Heart left ventricle (tissue), 16 donors: ENCODE data around the gene CCDC194. TPM values are rescaled to one million over a fixed set of nuclear protein-coding genes. Genes with fewer than 3 reads are reported as not detected.
A peak's percentile ranks its signal among the peaks of the same experiment; 100 is the strongest.
"Not testable (repeated sequence)": the region's sequence is repeated elsewhere in the genome, so short reads cannot be mapped to it uniquely, and the experiment has no call there.

Source experiments
- ATAC-seq, 4 donors: fragments of 200-7000 bp; cut with Tn5 transposase; one replicate each; pipeline ENCODE4 v1.9.1; 2020 to 2022; ENCODE audit warnings: moderate library complexity in 4 of 4, mild to moderate bottlenecking in 3 of 4, moderate number of reproducible peaks in 1 of 4
- DNase-seq, 5 donors: peaks; one replicate each; pipeline ENCODE4 v3.0.0-alpha.2; 2020
- H3K27ac ChIP-seq, 12 donors: fragments of 200-600 bp; sonication (generic) in 4 of 12; one replicate each; pipeline versions ENCODE4 v1.5.0 to v1.8.0; 2016 to 2022; ENCODE audit warnings: mild to moderate bottlenecking in 2 of 12
- H3K27me3 ChIP-seq, 9 donors: fragments of 200-600 bp; sonication (generic) in 2 of 9; one replicate each; pipeline versions ENCODE4 v1.5.1 to v1.8.0; 2016 to 2022; ENCODE audit warnings: mild to moderate bottlenecking in 3 of 9
- H3K36me3 ChIP-seq, 9 donors: fragments of 200-600 bp; sonication (generic) in 2 of 9; one replicate each; pipeline versions ENCODE4 v1.5.0 to v1.8.0; 2018 to 2022; ENCODE audit warnings: mild to moderate bottlenecking in 2 of 9
- H3K4me1 ChIP-seq, 12 donors: fragments of 200-600 bp; sonication (generic) in 4 of 12; one replicate each; pipeline versions ENCODE4 v1.5.0 to v1.8.0; 2016 to 2022; ENCODE audit warnings: mild to moderate bottlenecking in 3 of 12
- H3K4me3 ChIP-seq, 12 donors: fragments of 200-600 bp; sonication (generic) in 4 of 12; one replicate each; pipeline versions ENCODE4 v1.5.0 to v1.8.0; 2017 to 2022; ENCODE audit warnings: mild to moderate bottlenecking in 9 of 12, moderate library complexity in 4 of 12
- H3K9me3 ChIP-seq, 12 donors: fragments of 200-600 bp; sonication (generic) in 4 of 12; one replicate each; pipeline versions ENCODE4 v1.5.0 to v1.8.0; 2016 to 2022; ENCODE audit warnings: mild to moderate bottlenecking in 1 of 12
- CTCF ChIP-seq, 12 donors: fragments of 200-600 bp; sonication (generic) in 4 of 12; IDR thresholded peaks; one replicate each; pipeline versions ENCODE4 v1.5.0 to v1.8.0; 2018 to 2022; ENCODE audit warnings: antibody characterized with exemption in 12 of 12, mild to moderate bottlenecking in 5 of 12
- POLR2A ChIP-seq, 2 donors: fragments of 450-650 bp; IDR thresholded peaks; one replicate each; pipeline ENCODE4 v1.6.1; 2017; ENCODE audit warnings: antibody characterized with exemption in 2 of 2, mild to moderate bottlenecking in 2 of 2, moderate library complexity in 2 of 2
- WGBS, 4 donors: extraction: QIAGEN DNeasy Blood & Tissue Kit in 2 of 4; methylation state at CpG; one replicate each; pipeline versions ENCODE4 v1.1.5 to v1.1.7; 2013 to 2018; 5-methylcytosine and 5-hydroxymethylcytosine counted together
- intact Hi-C, 10 donors: fragments of 100-400 bp; cut with DNase I; formaldehyde crosslinking; loops; one replicate each; pipeline versions ENCODE4 v1.11.1 to v1.14.2; 2022
- polyA plus RNA-seq, 2 donors: library from polyadenylated mRNA; stranded (reverse); fragments of 200-250 nt; gene quantifications; one replicate each; pipeline ENCODE4 v1.2.3, GENCODE V29; 2013
- total RNA-seq, 9 donors: library from RNA; depleted of rRNA in 2 of 9; stranded (reverse); fragments of >200 nt in 2 of 9; fragmentation: NEBNext Ultra II Directional in 3 of 9; extraction: Animal tissue kit (Norgen Biotek cat#: 25700) in 3 of 9; gene quantifications; one replicate each; pipeline versions ENCODE4 v1.1.0 to v1.2.4, GENCODE V29; 2016 to 2023
- donor health status: ischemic (EF 13 %, LVEDD 7.1; RV severe dilation, severe dysfunction).
- donor health status: healthy with polysubstance abuse.
- donor health status: DM: no; HTN: yes; CAD: no.
- donor health status: DM: no; HTN: no; CAD: no.
- donor health status: ischemic (EF 25% LVEDD 6.9; RV normal size, moderate dysfunction).
- donor health status: ischemic (EF 25% LVEDD 5.7; RV mildly dilated, moderate dysfunction).
- donor health status: healthy.
- donor health status: DM: yes; HTN: yes; CAD: no.
- donor health status: ischemic (EF 35%, LVEDD 5.7; RV mildly dilated, moderate dysfunction).
- donor health status: nonischemic (EF 11% LVEDD 7.7; RV severe dilation, severe dysfunction).
- donor health status: DM: yes; HTN: yes; CAD: no.
- donor health status: PGD.
- donor health status: ischemic (EF 29% LVEDD 5.4; RV normal size, mild dysfunction).
- donor health status: nonischemic (EF 23%, LVEDD 6.1; RV moderate dilation, normal function).

CCDC194 gene
- total and polyA plus RNA-seq, 11 donors: 0.23 to 0.53 (median 0.37) TPM; not detected in 8

GRCh38 chr19:17376935-17377600 is 16.9 kb downstream of the CCDC194 start, which contains the start of gene PLVAP:
TSS of gene PLVAP (minus strand) at chr19:17377342. CDS start at chr19:17377288, 54 bp downstream.
- 45 to 50% (median 48%) methylated on average over 34 to 39 of the region's 39 CpGs for WGBS, 4 donors
- Histone ChIP-seq H3K9me3 (no peaks in the 10 kb centered on the region), H3K4me1 (peaks cover 0 to 14% (median 5%) of the 10 kb centered on the region in 12 donors), H3K27ac (peak within 1 kb of the TSS in 2 of 12 donors; percentile 12 to 29), H3K27me3 (peaks cover 0 to 13% (median 0%) of the 10 kb centered on the region in 9 donors), H3K36me3 (no peaks in the 10 kb centered on the region), H3K4me3 (peak within 1 kb of the TSS in 9 of 12 donors; percentile 6 to 56 (median 38))
- peak in 4 of 5 donors; percentile 40 to 48 (median 46) for DNase-seq
- peak; percentile 58 to 84 (median 71) for ATAC-seq
- TF ChIP-seq CTCF (IDR thresholded peaks at IDR 0.05) (no peak), POLR2A (IDR thresholded peaks at IDR 0.05) (no peak)
- intact Hi-C loops: no loop called here

GRCh38 chr19:17370026-17370587 is 23.9 kb downstream of the CCDC194 start:
- Histone ChIP-seq H3K9me3 (no peaks in the 10 kb centered on the region), H3K4me3 (no peak overlapping the region), H3K27me3 (no peaks in the 10 kb centered on the region), H3K27ac (peak overlapping the region in 1 of 12 donors; percentile 32), H3K4me1 (peaks cover 0 to 13% (median 0%) of the 10 kb centered on the region in 12 donors), H3K36me3 (no peaks in the 10 kb centered on the region)
- ATAC-seq: peak; percentile 24 to 59 (median 42)
- TF ChIP-seq POLR2A (IDR thresholded peaks at IDR 0.05) (no peak), CTCF (IDR thresholded peaks at IDR 0.05) (no peak)
- 40 to 51% (median 44%) methylated on average over 8 of the region's 8 CpGs for WGBS, 4 donors
- intact Hi-C loops: no loop called here
- DNase-seq: no peak

- DNase-seq (no peak), ATAC-seq (no peak)
- Histone ChIP-seq H3K27me3 (no peaks in the 10 kb centered on the region), H3K9me3 (no peaks in the 10 kb centered on the region), H3K4me1 (peaks cover 0 to 10% (median 0%) of the 10 kb centered on the region in 12 donors), H3K27ac (no peak overlapping the region), H3K4me3 (no peak overlapping the region), H3K36me3 (no peaks in the 10 kb centered on the region)
- no peak for TF ChIP-seq CTCF (IDR thresholded peaks at IDR 0.05)
- TF ChIP-seq POLR2A (IDR thresholded peaks at IDR 0.05): no peak
- 92 to 97% (median 95%) methylated on average over 21 to 22 of the region's 22 CpGs for WGBS, 4 donors
- intact Hi-C loops: no loop called here
These were observed 28.6 kb downstream of the CCDC194 start for GRCh38 chr19:17365361-17365760.

- 91 to 97% (median 94%) methylated on average over 20 of the region's 20 CpGs for WGBS, 4 donors
- H3K9me3 ChIP-seq, H3K27me3 ChIP-seq, H3K4me1 ChIP-seq, H3K27ac ChIP-seq, H3K4me3 ChIP-seq, H3K36me3 ChIP-seq, DNase-seq, intact Hi-C loops, ATAC-seq: not testable (repeated sequence)
These were observed 30.0 kb downstream of the CCDC194 start for GRCh38 chr19:17363852-17364605.
